KMS-11 (cell line): ENCODE data around the gene MARCHF10.

Experiments used
- H2AFZ ChIP-seq: fragments of 200-600 bp; sonication (generic); 2 replicates; pipeline ENCODE4 v1.6.1; 2016; ENCODE audit warnings: antibody characterized with exemption, mixed run types, low read depth
- H3K27ac ChIP-seq: fragments of 200-600 bp; sonication (generic); 2 replicates; pipeline ENCODE4 v1.6.1; 2016; ENCODE audit warnings: mild to moderate bottlenecking, mixed run types
- H3K27me3 ChIP-seq: fragments of 200-600 bp; sonication (generic); 2 replicates; pipeline ENCODE4 v1.6.1; 2017; ENCODE audit warnings: mild to moderate bottlenecking, low read depth, mixed run types, moderate library complexity; ENCODE audit not compliant: insufficient read depth
- H3K36me3 ChIP-seq: fragments of 200-600 bp; sonication (generic); 2 replicates; pipeline ENCODE4 v1.6.1; 2017; ENCODE audit warnings: mild to moderate bottlenecking, mixed run types; ENCODE audit not compliant: insufficient read depth
- H3K4me1 ChIP-seq: fragments of 200-600 bp; sonication (generic); 2 replicates; pipeline ENCODE4 v1.6.1; 2016; ENCODE audit warnings: mild to moderate bottlenecking, low read depth, mixed run types; ENCODE audit not compliant: poor library complexity, severe bottlenecking
- H3K4me2 ChIP-seq: fragments of 200-600 bp; sonication (generic); 2 replicates; pipeline ENCODE4 v1.7.0; 2016; ENCODE audit warnings: mild to moderate bottlenecking, mixed run types
- H3K4me3 ChIP-seq: fragments of 200-600 bp; sonication (generic); IDR thresholded peaks from 2 replicates; pipeline ENCODE4 v1.6.1; 2017; ENCODE audit warnings: low read depth, low read length, mixed read lengths; ENCODE audit not compliant: insufficient read depth
- H3K79me2 ChIP-seq: fragments of 200-600 bp; sonication (generic); 2 replicates; pipeline ENCODE4 v1.6.1; 2016; ENCODE audit warnings: low read depth, mixed run types; ENCODE audit not compliant: insufficient read depth
- H3K9ac ChIP-seq: fragments of 200-600 bp; sonication (generic); 2 replicates; pipeline ENCODE4 v1.6.1; 2016; ENCODE audit warnings: mild to moderate bottlenecking, mixed run types
- H4K20me1 ChIP-seq: fragments of 200-600 bp; sonication (generic); 2 replicates; pipeline ENCODE4 v1.6.1; 2016; ENCODE audit warnings: mild to moderate bottlenecking, mixed run types; ENCODE audit not compliant: insufficient read depth
- CTCF ChIP-seq: fragments of 200-600 bp; sonication (generic); conservative IDR thresholded peaks from 2 replicates; pipeline ENCODE4 v1.6.1; 2017; ENCODE audit warnings: low read depth, mild to moderate bottlenecking, antibody characterized with exemption, low read length, moderate library complexity, mixed read lengths

MARCHF10 gene, protein sequence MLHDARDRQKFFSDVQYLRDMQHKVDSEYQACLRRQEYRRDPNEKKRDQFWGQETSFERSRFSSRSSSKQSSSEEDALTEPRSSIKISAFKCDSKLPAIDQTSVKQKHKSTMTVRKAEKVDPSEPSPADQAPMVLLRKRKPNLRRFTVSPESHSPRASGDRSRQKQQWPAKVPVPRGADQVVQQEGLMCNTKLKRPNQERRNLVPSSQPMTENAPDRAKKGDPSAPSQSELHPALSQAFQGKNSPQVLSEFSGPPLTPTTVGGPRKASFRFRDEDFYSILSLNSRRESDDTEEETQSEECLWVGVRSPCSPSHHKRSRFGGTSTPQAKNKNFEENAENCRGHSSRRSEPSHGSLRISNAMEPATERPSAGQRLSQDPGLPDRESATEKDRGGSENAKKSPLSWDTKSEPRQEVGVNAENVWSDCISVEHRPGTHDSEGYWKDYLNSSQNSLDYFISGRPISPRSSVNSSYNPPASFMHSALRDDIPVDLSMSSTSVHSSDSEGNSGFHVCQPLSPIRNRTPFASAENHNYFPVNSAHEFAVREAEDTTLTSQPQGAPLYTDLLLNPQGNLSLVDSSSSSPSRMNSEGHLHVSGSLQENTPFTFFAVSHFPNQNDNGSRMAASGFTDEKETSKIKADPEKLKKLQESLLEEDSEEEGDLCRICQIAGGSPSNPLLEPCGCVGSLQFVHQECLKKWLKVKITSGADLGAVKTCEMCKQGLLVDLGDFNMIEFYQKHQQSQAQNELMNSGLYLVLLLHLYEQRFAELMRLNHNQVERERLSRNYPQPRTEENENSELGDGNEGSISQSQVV

GRCh38 chr17:62807812-62808575 is at the start of gene MARCHF10:
TSS of gene MARCHF10 (minus strand) at chr17:62808314. CDS start at chr17:62801735, 6,579 bp downstream.
- Histone ChIP-seq H3K9ac (no peak within 1 kb of the TSS), H4K20me1 (no peaks in the 10 kb centered on the region), H3K79me2 (no peaks in the 10 kb centered on the region), H3K4me3 (no peak within 1 kb of the TSS), H3K36me3 (no peaks in the 10 kb centered on the region), H3K4me2 (no peak within 1 kb of the TSS), H3K27me3 (no peaks in the 10 kb centered on the region), H3K4me1 (no peaks in the 10 kb centered on the region), H2AFZ (no peak within 1 kb of the TSS), H3K27ac (no peak within 1 kb of the TSS)
- TF ChIP-seq CTCF, result no peak

DNA sequence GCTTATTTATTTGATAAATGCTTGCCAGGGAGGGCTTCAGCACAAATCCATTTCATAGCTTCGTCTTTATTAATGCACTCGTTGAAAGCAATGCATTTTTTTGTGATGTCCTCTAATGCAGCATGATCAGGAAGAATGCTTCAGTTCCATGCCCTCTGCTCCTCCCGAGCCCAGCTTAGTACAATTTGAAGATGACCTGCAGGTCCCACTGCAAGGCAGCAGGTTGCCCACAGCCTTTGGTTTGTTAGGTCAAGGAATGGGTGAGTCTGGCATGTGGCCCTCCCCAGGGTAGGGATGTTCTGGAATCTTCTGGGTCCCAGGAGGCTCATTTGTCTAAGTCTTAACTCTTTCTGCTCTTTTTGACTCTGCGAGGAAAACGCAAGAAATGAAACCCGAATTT is 49.4 kb upstream of the MARCHF10 start:
- TF ChIP-seq CTCF, result no peak
- Histone ChIP-seq H3K4me3 (no peak overlapping the region), H3K27ac (no peak overlapping the region), H4K20me1 (no peaks in the 10 kb centered on the region), H3K9ac (no peak overlapping the region), H2AFZ (no peak overlapping the region), H3K79me2 (no peaks in the 10 kb centered on the region), H3K36me3 (no peaks in the 10 kb centered on the region), H3K4me1 (no peaks in the 10 kb centered on the region), H3K4me2 (no peak overlapping the region), H3K27me3 (no peaks in the 10 kb centered on the region)

- Histone ChIP-seq H3K36me3 (no peaks in the 10 kb centered on the region), H3K9ac (no peak overlapping the region), H3K4me3 (no peak overlapping the region), H4K20me1 (no peaks in the 10 kb centered on the region), H3K4me2 (no peak overlapping the region), H3K4me1 (no peaks in the 10 kb centered on the region), H2AFZ (no peak overlapping the region), H3K27ac (no peak overlapping the region), H3K27me3 (no peaks in the 10 kb centered on the region), H3K79me2 (no peaks in the 10 kb centered on the region)
- no peak for TF ChIP-seq CTCF
Observed at GRCh38 chr17:62856594-62856993, 48.5 kb upstream of the MARCHF10 start.

DNA sequence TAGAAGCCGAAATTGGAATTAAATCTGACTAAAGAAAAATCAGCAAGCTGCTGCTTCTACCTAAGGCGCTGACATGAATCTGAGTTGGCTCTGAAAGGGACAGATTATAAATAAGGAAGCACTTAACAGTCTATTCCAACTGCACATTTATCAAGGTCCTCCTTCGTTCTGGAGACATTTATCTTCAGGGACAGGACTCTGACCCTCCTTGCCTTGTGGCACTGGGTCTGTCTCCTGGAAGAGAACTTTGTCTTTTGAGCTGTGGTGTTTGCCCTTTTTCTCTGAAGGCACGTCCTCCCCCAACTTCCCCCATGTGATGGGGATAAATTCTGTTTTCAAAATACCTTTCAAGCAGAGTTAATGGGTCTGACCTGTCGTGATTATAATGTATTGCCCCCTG is 47.0 kb upstream of the MARCHF10 start:
- no peak overlapping the region for H3K27ac ChIP-seq

More for the DNA sequence above, 47.0 kb upstream of the MARCHF10 start:
- Histone ChIP-seq H3K36me3 (no peaks in the 10 kb centered on the region), H3K4me1 (no peaks in the 10 kb centered on the region), H3K9ac (no peak overlapping the region), H3K79me2 (no peaks in the 10 kb centered on the region), H3K27me3 (no peaks in the 10 kb centered on the region), H2AFZ (no peak overlapping the region), H3K4me3 (no peak overlapping the region), H4K20me1 (no peaks in the 10 kb centered on the region), H3K4me2 (no peak overlapping the region)
- no peak for TF ChIP-seq CTCF
